DMS114 treated with DMSO at 0.1 percent for 48 hours (cell line): ENCODE results near the gene STAT6.

Experiments
- DNase-seq: peaks from one replicate; lab custom pipeline; 2025; ENCODE audit not compliant: unreplicated experiment; lab: John Stamatoyannopoulos, UW

STAT6 gene

DNA sequence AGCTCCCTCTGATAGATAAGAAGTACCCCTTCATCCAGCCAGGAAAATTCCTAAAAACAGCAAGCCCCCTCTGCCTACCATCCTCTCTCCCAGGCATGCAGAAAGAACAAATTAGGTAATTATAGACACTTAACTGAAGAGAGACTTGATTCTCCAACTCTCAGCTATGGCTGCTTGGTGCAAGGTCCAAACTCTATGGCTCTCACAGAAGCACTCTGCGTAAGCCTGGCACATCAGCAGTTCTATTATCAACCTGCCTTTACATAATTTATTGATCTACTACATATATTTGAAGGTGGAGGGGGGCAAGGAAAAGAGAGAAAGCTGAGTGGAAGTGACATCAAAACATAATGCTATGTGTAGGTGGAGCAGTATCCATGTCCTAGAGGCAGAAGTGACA lies 60.2 kb downstream of the STAT6 start:
- no peak for DNase-seq

DNA sequence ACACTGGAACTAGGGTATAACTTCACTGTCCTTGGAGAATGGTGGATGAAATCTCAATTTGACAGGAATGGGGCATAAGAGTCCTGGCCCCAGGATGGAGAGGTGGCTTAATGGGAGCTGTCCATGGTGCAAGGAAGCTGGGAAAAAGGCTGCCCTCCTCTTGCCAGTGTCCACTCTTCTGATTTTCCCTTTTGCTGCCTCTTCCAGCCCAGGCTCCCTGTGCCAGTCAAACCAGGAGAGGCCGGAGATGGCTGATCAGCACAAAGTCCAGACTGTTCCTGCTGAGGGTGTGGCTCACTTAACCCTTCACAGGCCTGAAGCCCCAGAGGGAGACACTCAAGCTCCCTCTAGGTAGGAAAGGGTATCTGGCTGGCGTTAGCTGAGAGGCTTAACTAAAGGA lies 61.3 kb downstream of the STAT6 start, which contains the start of gene MYO1A:
MYO1A (minus strand) TSS at position 240 of the 400 bp plus-strand sequence. CDS start 1,806 bp downstream, outside the sequence.
- DNase-seq, result no peak

DNA sequence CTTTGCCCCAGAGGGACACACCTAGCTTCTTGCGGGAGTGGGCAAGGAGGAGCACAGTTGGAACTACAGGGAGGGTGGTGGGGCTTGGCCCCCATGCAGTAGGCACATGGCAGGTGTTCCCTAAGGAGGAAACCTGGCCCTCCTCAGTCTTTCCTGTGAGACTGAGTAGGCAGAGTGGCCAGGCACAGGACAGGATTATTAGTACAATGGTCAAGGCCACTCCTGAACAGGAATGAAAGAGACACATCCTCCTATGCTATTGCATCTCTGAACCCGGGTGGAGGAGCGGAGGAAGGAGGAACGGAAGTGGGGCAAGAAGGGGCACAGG lies 62.1 kb downstream of the STAT6 start:
- no peak for DNase-seq

DNA sequence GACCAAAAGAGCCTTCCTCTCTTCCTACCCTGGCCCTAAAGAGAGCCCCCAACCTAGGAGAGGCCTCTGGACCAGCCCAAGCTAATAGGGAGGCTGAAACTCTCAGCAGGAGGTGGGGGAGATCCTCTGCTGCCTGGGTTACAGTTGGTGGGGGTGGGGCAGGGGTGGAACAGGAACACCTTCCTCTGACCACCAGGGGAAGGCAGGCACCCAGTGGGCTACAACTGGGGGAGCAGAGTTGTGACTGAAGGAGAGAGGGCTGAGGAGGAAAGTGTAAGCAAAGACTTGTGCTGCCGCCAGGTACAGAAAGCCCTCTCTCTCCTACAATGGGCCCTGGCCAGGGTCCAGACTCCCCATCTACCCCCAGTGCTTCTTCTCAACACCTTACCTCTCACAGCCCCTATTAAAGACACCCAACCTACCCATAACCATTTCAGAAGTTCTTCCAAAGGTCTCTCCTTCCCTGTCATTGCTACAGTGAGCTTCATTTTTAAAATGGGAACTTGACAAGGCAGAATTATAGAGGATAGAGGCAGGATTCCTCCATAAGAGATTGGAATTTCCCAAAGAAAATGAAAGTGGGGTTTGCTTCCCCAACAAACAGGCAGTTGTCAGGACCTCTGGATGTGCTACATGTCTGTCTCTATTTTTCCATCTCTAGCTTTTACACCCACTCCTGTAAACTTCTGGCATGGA lies 62.6 kb downstream of the STAT6 start:
- no peak for DNase-seq

DNA sequence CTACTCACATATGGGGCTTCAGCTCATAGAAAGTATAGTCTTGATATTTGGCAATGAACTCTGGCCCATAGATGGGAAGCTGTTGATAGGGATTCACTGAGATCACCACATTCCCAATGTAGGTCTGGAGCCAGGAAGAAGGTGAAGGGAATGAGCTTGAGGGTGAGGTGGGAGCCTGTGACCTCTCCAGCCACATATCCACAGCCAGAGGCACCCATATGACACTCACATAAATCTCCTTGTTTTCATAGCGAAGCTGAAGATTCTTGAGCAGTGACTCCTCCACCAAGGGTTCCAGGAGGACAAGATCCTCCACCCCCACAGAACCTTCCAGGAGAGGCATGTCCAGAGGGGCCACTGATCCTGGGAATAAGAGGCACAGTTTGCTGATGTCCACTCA lies 63.2 kb downstream of the STAT6 start:
- no peak for DNase-seq

DNA sequence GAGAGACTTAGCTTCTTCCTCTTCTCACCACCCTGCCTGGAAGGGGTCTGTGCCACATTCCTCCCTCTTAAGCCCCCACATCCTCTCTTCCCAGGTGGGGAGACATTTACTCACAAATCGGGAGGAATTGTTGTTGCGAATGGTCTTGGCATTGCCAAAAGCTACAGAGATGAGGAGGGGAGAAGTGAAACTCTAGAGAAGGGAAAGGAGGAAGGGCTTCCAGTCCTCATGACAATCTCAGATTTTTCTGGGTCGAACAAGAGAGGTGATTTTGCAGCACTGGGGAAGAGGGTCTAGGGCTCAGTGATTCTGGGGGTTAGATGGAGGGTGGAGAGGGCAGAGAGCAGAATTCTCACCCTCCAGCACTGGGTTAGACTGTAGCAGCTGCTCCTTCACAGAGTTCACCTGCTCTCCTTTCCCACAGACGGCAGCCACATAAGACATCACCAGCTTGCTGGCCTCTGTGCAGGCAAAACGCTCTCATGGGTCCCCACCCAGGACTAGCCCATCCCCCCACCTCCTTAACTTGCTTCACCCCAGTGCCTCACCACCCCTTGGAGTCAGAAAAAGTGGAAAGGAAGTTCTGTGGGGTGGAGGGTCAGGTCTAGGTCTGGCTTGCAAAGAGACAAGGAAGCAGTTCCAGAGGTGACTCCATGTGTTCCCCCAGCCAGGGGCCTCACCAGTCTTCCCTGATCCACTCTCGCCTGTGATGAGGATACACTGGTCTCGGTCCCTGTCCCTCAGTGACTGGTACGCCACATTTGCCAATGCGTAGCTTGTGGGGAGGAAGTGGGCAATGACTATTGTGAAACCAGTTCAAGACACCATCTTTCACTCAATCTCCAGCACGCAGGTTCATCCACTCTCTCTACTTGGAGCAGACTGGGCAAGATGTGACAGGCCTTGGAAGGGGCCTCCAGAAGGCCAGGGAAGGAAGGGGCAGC lies 63.9 kb downstream of the STAT6 start:
- no peak for DNase-seq

DNA sequence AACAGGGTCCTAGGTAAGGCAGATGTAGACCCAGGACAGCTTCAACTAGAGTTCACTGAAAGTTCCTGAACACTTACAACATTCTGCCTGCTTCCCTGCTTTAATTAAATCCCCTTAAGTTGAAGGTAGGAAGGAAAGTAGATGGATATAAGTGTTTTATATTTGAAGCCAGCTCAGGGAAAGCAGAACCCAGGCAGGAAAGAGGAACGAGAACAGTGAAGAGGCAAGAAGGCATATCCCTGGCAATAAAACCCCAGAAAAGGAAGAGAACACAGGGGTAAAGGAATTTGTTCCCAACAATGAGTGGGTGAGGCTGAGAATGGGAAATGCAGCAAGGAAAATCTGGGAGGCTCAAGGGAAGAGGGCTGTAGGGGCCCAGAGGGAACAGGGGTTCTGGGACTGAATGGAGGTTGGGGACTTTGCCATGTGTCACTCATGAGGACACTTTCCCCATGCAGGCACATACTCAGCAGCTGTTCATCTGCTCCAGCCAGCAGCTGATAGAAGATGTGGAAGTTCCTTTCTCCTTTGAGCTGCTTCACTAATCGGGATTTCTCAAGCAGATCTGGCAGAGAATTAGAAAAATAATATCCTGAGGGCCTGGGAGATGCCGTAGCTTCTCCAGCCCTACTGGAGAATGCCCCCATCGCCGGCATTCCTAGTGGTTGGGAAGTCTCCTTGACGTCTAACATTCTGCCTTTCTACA lies 64.9 kb downstream of the STAT6 start:
- DNase-seq, result no peak
